GM19240 (cell line): ENCODE measurements around the gene SAV1.
"Not testable (repeated sequence)": the region's sequence is repeated elsewhere in the genome, so short reads cannot be mapped to it uniquely, and the experiment has no call there.

ENCODE experiments used
- DNase-seq: peaks from one replicate; pipeline ENCODE4 v3.0.0; 2011; ENCODE audit warnings: low spot score; ENCODE audit not compliant: insufficient read length

SAV1 gene

DNA sequence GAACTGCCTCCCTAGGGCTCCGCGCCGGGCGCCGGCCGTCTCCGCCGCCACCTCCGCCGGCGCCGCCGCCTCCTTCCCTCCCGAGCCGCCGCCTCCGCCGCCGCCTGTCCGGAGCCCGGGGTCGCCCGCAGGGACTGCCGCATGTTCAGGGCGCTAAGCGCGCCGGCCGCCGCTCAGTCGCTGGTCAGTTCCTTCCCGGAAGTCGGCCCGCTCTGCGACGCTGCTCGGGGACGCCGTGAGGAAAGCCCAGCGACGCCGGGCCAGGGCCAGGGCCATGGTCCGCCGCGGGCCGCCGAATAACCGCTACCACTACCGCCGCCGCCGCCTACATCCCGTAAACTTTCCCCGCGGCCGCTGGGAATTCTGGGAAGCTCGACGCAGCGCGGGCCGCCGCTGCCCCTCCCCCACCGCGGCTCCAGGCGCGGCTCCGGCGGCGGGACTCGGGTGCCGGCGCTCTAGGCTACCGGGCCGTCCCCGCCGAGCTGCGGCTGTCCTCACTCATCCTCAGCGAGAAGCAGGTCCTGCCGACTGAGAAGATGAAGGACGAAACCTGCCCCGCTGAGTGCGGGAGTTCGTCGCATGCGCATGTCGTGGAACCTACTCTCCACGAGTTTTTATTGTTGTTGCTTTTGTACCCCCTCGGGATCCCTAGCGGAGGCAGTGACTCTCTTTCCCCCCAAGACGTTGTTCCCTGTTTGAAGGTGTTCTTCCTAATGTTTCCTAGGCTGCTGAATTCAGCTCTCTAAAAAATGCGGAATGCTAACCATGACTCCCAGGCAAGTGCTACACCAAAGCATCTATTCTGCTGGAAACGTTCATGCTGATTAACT lies at the start of gene SAV1:
TSS of gene SAV1 (minus strand) at position 311 of the 830 bp plus-strand sequence. CDS start 339 bp downstream, outside the sequence.
- DNase-seq = no peak

DNA sequence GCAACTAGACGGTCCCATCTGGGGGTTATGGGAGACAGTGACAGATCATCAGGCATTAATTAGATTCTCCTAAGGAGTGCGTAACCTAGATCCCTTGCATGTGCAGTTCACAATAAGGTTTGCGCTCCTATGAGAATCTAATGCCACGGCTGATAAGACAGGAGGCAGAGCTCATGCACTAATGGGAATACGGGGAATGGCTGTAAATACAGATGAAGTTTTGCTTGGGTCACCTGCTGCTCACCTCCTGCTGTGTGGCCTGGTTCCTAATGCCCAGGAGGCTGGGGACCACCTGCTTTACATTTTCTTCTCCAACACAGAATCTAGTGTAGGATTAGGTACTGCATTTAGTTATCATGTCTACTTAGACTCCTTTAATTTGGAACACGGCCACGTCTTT lies 49.7 kb upstream of the SAV1 start:
- no peak for DNase-seq

DNA sequence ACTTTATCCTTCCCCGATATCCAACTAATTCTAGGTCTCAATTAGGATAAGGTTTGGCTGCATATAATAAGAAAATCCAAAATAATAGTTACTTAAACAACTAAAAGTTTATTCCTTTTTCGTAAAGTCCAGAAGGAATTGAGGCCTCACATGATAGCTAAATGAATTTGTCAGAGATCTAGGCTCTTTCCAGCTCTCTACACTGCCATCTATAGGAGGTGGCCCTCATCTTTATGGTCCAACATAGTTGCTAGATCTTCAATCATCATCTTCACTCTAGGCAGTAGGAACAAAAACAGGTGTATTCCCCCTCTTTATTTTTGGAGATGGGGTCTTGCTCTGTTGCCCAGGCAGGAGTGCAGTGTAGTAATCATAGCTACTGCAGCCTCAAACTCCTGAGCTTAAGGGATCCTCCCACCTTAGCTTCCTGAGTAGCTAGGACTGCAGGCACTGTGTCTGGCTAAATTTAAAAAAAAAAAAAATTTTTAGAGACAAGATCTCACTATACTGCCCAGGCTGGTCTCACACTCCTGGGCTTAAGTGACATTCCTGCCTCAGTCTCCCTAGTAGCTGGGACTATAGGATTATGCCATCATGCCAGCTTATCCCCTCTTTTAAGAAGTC lies 46.5 kb upstream of the SAV1 start:
- peak; percentile 13 for DNase-seq

DNA sequence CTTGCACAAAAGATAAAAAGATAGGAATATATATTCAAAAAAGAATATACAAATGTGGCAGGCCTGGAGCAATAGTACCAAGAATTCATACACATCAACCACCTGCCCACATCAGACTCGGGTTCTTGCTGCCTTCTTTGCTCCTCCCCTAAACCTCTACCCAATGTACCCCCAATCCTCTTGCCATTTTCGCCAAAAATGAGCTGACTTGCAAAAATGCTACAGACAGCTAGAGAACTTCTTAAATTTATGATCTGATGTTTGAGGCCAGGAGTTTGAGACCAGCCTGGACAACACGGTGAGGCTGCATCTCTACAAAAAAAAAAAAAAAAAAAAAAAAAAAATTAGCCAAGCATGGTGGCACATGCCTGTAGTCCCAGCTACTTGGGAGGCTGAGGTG lies 42.9 kb upstream of the SAV1 start:
- no peak for DNase-seq

- DNase-seq = no peak
Measured at GRCh38 chr14:50705026-50705593, 37.0 kb upstream of the SAV1 start.

DNA sequence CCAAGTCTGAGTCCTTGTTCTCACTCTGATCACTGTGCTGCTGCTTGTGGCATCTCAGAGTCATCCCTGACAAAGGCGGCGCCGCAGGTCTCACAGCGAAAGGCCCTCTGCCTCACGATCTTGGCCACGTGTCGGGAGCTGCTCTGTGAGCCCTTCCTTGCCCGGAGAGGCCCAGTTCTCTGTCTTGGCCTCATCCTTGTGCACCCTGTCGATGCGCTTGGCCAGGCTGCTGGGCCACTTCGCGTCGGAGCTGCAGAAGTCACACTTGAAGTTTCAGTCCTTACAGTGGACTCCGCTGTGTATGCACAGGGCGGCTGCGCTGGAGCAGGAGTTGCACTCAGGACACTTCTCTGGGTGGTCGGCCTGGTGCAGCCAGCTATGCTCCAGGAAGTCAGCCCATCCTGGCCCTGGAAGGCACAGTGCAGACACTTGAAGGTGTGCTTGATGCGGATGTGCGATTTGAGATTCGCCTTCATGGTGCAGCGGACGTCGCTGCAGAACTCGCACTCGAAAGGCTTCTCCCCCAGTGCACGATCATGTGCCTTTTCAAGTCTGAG lies 36.4 kb upstream of the SAV1 start:
- DNase-seq = no peak

GRCh38 chr14:50697659-50698290 lies 29.7 kb upstream of the SAV1 start:
- DNase-seq = no peak

- DNase-seq = not testable (repeated sequence)
Measured at GRCh38 chr14:50694260-50694659, 26.2 kb upstream of the SAV1 start.

- no peak for DNase-seq
Measured at GRCh38 chr14:50688875-50689274, 20.8 kb upstream of the SAV1 start.

- no peak for DNase-seq
Measured at GRCh38 chr14:50679674-50680073, 11.6 kb upstream of the SAV1 start.

GRCh38 chr14:50678163-50678562 lies 10.1 kb upstream of the SAV1 start:
- no peak for DNase-seq

DNA sequence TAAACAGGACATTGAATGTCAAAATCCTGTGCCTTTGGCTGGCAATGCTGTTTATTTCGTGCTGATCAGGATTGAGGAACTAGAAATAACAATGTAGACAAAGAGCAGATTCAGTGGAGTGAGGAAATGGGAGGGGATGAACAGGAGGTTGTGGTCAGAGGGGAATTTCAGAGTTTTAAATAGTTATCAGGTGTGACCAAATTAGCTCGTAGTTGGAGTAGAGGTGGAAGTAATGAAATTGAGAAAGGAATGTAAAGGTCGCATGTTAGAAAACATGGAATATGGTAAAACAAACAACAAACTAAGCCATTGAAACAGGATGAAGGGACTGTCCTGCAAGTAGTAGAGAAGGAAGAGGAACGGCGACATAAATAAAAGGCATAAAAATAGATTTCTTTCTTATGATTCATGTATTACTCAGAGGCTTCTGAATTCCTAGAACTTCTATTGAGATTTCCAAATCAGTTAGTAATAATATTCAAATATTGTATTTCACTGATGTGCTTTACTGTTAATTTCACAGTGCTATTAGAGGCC lies 9.5 kb upstream of the SAV1 start:
- no peak for DNase-seq

DNA sequence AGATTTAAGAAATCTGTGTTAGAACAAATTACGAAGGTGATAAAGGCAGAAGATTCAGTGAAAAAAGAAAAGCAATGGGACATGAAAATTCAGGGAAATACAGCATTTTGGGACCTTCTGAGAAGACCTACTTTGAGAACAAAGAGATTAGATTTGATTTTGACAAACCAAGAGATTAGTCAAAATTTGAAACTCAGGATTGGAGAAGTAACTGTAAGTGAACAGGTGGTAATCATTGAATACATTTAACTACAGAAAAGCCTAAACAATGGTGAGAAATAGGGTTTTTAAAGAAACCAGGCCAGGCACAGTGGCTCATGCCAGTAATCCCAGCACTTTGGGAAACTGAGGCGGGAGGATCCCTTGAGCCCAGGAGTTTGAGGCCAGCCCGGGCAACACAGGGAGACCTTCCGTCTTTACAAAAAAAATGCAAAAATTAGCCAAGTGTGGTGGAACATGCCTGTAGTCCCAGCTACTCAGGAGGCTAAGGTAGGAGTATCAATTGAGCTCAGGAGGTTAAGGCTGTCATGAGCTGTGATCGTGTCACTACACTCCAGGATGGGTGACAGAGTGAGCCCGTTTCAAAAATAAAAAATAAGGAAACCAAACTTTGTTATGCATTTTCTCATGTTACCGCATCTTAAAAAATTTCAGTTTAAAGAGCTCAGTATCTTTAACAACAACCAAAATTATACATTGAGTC lies 8.9 kb upstream of the SAV1 start:
- DNase-seq = no peak

DNA sequence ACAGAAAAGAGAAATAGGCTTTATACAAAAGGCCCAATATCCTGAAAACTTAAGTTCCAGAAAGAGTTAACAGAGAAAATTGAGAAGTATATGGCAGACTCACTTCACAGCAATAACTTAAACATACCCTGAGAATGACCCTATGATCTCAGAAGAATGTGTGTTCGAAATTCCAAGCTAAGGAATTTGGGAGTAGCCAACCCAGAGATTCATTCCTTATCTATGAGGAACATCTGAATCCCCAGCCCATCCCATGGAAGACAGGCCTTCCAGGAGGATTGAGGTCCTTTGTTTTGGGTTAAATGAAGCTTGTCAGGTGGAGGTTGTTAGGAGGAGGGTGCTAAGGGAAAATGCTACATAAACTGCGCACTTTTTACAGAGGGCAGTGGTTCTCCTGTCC lies 7.5 kb upstream of the SAV1 start:
- no peak for DNase-seq

DNA sequence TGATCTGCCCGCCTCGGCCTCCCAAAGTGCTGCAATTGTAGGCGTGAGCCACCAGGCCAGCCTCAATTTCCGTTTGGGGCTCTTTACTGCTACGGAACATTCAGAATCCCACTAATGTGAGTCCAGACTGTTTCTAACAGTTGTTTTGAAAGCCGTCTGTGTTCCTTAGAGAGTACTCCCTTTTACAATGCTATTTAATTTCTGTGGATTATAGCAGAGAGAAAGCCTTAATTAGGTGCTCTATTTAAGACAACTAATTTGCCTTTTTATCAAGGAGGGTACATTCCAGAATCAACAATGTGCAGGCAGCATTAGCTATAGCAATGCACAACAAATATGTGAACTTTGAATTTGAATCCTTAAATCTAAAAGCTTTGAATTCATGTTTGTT lies 2.8 kb upstream of the SAV1 start:
- DNase-seq = no peak

GRCh38 chr14:50670196-50670865 lies 2.2 kb upstream of the SAV1 start:
- no peak for DNase-seq

- no peak for DNase-seq
Measured at GRCh38 chr14:50669441-50669986, 1.4 kb upstream of the SAV1 start.

DNA sequence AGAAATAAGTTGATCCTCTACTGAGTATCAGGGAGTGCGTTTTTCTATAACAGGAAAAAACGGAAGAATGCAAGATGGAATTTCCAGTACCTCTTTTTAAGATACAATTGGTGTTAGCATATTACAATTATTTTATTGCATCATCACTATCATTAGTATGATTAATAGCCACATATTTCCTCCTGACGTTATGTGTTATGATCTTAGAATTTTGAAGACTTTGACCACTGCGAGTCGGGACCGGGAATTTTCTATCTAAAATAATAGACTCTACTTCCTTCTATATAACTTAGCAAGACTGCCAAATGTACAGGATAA lies 679 bp upstream of the SAV1 start:
- DNase-seq = no peak

GRCh38 chr14:50667684-50667995 lies 466 bp downstream of the SAV1 start:
- DNase-seq = no peak
